NCI-H1105 treated with DMSO at 0.1 percent for 48 hours (cell line): Measurements from ENCODE around the gene UXT.
"Not testable (repeated sequence)": the region's sequence is repeated elsewhere in the genome, so short reads cannot be mapped to it uniquely, and the experiment has no call there.

ENCODE experiments used
- DNase-seq: peaks from one replicate; lab custom pipeline; 2025; lab: John Stamatoyannopoulos, UW

The UXT gene, protein sequence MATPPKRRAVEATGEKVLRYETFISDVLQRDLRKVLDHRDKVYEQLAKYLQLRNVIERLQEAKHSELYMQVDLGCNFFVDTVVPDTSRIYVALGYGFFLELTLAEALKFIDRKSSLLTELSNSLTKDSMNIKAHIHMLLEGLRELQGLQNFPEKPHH

GRCh38 chrX:47658684-47659420 lies at the start of gene UXT:
Gene UXT (minus strand): TSS chrX:47659180. CDS start chrX:47658927, 253 bp downstream.
- peak; percentile 89 for DNase-seq

GRCh38 chrX:47707031-47707780 lies 48.2 kb upstream of the UXT start:
- DNase-seq: no peak

DNA sequence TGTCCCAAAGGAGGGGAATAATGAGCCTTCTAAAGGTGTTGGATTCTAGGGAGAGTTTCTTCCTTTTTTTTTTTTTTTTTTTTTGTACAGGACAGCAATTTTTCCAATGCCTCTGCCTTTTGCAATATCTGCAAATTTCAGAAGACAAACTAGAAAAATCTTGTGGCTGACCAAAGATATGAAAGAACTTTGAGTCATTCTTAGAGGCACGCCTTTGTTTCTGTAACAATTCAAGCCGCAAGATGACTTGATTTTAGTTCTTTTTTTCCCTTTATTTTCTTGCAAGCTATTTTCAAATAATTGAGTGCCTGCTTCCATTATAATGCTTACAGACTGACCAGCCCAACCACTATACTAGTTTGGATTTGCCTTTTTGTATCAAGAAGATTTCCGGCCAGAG lies 47.6 kb upstream of the UXT start:
- no peak for DNase-seq

DNA sequence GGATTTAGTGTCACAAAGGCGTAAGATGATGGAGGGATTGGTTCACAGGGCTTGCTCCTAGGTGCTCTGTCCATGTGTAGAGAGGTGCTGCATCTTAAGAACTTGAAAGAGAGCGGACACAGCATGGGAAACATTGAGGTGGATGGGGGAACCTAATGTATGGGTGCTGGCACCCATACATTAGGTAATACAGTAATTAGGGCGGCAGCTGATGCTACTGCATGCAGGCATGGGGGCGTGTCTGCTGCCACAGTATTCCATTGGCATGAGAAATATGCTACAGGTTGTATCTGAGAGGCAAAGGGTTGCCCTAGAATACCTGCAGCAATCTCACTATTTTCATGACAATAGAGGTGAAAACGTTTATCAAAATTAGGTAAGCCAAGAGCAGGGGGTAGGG lies 45.8 kb upstream of the UXT start:
- no peak for DNase-seq

- DNase-seq: no peak
Measured at GRCh38 chrX:47697181-47697580, 38.2 kb upstream of the UXT start.

- no peak for DNase-seq
Measured at GRCh38 chrX:47690175-47690574, 31.2 kb upstream of the UXT start.

GRCh38 chrX:47687263-47687662 lies 28.3 kb upstream of the UXT start:
- DNase-seq: no peak

GRCh38 chrX:47683829-47684205 lies 24.8 kb upstream of the UXT start:
- no peak for DNase-seq

GRCh38 chrX:47683184-47683828 lies 24.3 kb upstream of the UXT start:
- no peak for DNase-seq

DNA sequence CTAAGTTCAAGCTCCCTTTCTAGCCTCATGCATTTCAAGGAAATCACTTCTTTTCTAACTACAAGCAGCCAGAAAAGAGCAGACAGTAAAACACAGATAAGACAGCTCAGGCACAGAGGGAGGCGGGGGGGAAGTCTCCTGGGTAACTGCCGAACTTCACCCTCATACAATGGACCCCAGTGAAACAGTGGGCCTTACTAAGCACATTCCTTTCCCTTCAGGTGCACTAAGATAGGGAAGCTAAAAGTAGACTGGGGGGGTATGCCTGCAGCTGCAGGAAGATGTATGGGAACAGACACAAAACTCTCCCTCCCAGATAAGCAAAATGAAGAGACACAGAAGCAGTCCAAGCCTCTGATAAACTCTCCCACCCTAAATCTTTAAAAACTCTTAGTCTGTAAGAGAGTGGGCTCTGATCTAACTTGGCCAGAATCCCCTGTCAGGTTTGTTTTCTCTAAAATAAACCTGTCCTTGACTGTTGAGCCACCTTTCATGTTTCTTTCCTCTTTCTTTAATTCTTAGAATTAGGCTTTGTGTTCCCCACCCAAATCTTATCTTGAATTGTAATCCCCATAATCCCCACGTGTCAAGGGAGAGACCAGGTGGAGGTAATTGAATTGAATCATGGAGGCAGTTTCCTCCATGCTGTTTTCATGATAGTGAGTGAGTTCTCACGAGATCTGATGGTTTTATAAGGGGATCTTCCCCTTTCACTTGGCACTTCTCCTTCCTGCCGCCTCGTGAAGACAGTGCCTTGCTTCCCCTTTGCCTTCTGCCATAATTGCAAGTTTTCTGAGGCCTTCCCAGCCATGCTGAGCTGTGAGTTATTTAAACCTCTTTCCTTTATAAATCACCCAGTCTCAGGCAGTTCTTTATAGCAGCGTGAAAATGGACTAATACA lies 17.2 kb upstream of the UXT start:
- not testable (repeated sequence) for DNase-seq

- no peak for DNase-seq
Measured at GRCh38 chrX:47674776-47675175, 15.8 kb upstream of the UXT start.

- not testable (repeated sequence) for DNase-seq
Measured at GRCh38 chrX:47665797-47666196, 6.8 kb upstream of the UXT start.

- DNase-seq: no peak
Measured at GRCh38 chrX:47664737-47665136, 5.8 kb upstream of the UXT start.

GRCh38 chrX:47662144-47662657 lies 3.2 kb upstream of the UXT start:
- no peak for DNase-seq

GRCh38 chrX:47661539-47661938 lies 2.6 kb upstream of the UXT start:
- DNase-seq: no peak

DNA sequence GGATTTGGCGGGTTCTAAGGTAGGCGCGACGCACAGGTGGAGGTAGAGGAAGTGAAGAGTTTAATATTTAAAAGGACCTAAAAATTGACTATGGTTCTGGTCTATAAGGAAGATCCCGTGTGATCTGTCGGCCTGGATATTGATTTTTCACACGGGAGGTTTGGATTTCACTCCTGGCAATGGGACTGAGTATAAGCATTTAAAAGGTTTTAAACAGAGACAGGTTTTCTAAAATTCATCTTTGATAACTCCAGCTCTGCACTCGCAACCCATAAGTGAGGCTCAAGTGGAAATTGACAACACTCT lies 394 bp upstream of the UXT start:
- DNase-seq: no peak

DNA sequence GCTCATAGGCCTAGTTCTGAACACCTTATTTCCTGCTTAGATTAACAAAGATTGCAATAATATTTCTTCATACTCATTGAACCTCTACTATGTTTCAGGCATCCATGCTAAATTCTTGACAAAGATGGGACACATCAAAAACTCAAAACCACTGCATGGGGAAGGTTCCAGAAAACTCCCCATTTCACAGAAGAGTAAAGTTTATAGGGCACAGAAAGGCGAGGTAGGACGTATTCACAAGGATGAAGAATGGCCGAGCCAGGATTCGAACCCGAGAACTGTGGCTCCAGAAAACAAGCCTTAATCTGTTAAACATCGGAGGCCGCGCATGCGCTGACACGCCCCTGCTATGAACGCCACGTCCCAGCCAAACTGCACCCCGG lies 688 bp downstream of the UXT start:
- no peak for DNase-seq

DNA sequence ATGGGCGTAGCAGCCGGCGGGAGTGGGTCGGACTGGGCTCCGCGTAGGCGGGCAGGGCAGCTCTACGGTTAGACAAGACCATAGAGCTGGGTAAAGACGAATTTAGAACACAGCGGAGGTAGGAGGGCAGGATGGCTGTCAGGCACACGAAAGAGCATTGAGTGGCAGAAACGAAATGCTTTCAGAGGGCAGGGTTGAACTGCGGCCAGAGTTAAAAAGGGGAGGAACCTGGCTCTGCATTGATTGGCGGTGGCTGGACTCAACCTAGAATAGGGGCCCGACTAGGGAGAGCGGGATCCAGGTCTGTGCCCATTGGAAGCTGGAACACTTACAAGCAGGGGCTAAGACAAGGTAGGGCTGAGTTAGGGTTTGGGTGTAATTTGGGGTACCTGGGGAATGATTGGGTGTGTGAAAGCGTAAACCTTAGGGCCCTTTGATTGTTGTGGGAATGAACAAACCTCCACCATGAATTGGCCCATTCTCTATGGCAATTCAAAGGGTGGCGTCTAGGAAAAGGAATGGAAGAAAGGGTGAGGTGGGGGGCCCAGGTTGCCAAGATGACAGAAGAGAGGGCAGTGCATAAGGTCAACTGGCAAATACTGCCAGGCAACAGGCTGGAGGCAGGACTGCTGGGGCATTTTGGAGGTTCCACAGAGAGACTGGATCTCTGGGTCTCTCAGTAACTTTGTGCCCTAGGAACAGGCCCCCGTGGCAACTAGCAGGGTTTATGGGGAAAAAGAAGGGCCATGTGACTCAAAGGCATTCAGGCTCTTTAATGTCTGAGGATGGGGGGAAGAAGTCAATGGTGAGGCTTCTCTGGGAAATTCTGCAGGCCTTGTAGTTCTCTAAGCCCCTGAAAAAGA lies 7.7 kb downstream of the UXT start:
- peak; percentile 59 for DNase-seq

GRCh38 chrX:47650164-47651042 lies 8.6 kb downstream of the UXT start, which contains the start of gene ELK1:
Gene ELK1 (minus strand): TSS chrX:47650563. CDS start chrX:47641441, 9,122 bp downstream.
- peak; percentile 94 for DNase-seq

DNA sequence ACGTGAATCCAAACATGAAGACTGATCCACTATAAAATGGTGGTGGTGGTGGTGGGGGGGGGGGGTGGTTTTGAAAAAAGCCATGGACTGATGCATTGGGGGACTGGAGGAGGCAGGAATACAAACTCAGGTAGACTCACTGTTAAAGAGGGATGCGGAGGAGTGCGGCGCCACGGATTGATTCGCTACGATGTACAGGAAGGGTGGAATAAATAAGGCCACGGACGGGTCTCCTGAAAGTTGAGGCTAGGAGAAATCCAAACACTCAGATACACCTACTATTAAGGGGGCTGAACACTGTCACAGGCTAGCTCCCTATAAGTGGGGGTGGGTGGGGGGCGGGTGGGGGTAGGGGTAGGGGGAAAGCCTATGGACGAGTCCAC lies 9.2 kb downstream of the UXT start:
- DNase-seq: no peak
